GM13977 (cell line): ENCODE measurements around the gene SPG11.
A peak's percentile ranks its signal among the peaks of the same experiment; 100 is the strongest.
"Not testable (repeated sequence)": the region's sequence is repeated elsewhere in the genome, so short reads cannot be mapped to it uniquely, and the experiment has no call there.

Experiments
- DNase-seq: peaks from one replicate; pipeline ENCODE4 v3.0.0; 2012; ENCODE audit warnings: low spot score
- in situ Hi-C: fragments of 300-500 bp; cut with MboI; formaldehyde crosslinking; loops from one replicate; pipeline ENCODE4 v1.12.0; 2022; ENCODE audit warnings: low sequenced_read_pairs, low pct_unique_long_range_greater_than_20kb, mixed read lengths, inconsistent platforms; ENCODE audit not compliant: unreplicated experiment
- TF ChIP-seq, protein P1 (sequence below): IDR thresholded peaks from 2 replicates; pipeline ENCODE4 v1.5.1; 2012; ENCODE audit warnings: mild to moderate bottlenecking, control low read depth; ENCODE audit not compliant: insufficient read depth; ENCODE audit errors: extremely low read depth, missing control alignments

The SPG11 gene

DNA sequence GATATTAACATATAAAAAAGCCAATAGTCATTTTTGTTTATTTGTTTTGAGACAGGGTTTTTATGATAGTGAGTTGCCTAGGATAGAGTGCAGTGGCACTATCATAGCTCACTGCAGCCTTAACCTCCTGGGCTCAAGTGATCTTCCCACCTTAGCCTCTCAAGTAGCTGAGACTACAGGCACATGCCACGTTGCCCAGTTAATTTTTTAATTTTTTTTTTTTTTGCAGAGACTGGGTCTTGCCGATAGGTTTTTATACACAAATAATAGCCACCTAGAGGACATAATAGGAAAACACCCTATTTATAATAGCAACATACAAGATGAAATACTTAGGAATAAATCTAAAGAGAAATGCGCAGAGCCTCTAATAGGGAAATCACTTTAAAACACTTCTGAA, 113.2 kb downstream of the SPG11 start:
- DNase-seq = no peak
- TF ChIP-seq, protein P1, sequence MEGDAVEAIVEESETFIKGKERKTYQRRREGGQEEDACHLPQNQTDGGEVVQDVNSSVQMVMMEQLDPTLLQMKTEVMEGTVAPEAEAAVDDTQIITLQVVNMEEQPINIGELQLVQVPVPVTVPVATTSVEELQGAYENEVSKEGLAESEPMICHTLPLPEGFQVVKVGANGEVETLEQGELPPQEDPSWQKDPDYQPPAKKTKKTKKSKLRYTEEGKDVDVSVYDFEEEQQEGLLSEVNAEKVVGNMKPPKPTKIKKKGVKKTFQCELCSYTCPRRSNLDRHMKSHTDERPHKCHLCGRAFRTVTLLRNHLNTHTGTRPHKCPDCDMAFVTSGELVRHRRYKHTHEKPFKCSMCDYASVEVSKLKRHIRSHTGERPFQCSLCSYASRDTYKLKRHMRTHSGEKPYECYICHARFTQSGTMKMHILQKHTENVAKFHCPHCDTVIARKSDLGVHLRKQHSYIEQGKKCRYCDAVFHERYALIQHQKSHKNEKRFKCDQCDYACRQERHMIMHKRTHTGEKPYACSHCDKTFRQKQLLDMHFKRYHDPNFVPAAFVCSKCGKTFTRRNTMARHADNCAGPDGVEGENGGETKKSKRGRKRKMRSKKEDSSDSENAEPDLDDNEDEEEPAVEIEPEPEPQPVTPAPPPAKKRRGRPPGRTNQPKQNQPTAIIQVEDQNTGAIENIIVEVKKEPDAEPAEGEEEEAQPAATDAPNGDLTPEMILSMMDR = no peak
- in situ Hi-C loops = no loop called here

DNA sequence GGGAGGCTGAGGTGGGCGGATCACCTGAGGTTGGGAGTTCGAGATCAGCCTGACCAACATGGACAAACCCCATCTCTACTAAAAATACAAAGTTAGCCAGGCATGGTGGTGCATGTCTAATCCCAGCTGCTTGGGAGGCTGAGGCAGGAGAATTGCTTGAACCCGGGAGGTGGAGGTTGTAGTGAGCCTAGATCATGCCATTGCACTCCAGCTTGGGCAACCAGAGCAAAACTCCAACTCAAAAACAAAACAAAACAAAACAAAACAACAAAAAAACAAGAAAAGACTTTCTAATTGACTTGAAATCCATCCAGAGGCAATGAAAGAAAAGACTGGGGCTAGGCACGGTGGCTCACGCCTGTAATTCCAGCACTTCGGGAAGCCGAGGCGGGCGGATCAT, 114.3 kb downstream of the SPG11 start:
- DNase-seq, in situ Hi-C loops: not testable (repeated sequence)

DNA sequence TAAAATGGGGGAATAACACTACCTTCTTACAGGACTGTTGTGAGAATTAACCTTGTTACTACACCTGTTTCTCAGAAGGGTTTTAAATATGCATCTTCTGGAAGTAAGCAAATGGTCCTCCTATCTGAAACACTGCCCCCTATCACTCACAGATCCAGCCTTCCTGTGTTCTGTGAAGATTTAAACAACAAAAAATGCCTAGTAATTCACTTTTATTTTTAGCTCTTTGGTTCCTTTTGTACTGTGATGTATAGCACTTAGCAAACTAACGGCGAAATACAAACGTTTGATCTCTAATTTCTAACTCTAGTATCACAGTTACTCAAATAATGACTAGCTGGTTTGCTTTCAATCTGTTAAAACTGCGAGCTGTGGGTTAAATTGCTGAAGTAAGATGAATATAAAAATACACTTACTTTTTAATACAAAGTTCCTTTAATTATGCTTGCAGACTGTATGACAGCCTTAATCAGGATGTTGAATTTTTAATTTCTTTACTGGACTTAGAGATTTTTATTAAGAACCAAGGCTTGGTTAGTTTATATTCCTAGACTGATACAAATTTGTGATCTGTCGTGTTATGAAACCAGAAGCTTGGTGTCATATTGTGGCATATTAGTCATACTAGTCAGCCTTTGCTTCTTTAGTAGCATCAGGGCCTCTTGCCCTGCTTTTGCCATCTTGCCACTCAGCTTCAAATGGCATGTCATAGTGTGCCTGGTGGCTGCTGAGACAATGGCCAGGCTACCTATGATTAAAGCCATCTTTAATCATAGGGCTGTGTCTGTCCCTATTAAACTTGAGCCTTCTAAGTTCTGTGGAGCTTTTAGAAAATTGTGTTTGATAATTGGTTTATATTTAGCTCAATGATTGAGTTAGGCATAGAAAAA, 117.3 kb downstream of the SPG11 start:
- in situ Hi-C loops = no loop called here
- TF ChIP-seq, protein P1 = peak; percentile 56
- DNase-seq = peak; percentile 53

DNA sequence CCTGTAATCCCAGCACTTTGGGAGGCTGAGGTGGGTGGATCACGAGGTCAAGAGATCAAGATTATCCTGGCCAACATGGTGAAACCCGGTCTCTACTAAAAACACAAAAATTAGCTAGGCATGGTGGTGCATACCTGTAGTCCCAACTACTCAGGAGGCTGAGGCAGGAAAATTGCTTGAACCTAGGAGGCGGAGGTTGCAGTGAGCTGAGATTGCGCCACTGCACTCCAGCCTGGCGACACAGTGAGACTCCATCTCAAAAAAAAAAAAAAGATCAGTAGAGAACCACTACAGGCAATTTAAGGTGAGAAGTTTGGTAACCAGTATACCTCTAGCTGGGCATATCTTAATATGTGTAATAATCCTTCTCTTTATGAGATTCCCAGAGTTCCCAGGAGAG, 118.7 kb downstream of the SPG11 start:
- in situ Hi-C loops, DNase-seq: not testable (repeated sequence)

DNA sequence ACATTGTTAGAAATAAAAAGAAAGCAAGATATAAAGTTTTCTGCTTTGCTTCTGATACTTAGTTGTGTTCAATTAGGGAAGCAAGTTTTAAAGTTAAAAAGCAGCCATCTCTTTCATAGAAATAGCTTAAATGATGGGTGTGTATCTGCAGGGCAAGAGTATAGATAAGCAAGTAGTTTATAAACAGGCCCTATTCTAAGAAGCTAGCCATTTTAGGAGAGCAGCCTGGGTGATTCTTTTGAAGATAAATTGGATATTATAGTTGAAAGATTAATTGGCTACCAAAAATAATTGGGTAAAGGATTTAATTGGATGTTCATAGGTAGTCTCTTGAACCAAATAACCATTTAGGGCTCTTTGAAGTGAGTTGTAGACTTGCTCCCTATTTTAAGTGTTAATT, 120.9 kb downstream of the SPG11 start:
- DNase-seq = no peak
- in situ Hi-C loops = no loop called here
- TF ChIP-seq, protein P1 = no peak

DNA sequence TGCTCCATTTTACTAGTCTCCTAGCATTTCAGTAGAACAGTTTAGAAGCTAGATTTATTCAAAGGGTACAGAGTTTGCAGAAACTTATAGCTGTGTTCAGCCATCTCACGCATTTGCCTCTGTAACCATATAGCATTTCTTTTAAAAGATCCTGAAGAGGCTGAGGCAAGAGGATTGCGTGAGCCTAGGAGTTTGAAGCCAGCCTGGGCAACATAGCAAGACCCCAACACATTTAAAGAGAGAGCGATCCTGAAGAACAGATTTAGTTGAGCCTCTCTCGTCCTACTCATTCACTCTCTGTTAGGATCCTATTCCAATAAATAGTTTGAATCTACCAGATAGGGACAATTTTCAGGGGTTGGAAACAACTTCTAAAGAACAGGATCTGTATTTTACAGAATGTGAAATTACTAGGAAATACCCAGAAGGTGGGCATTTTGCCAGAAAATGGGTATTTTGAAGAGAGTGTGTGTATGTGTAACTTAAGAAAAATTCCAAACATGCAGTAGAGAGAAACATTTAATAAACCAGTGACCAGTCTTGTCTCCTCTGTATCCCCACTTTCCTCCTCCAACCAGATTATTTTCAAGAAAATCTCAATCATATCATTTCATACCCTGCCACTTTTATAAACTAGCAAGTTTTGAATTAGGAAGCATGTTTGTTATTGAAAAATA, 122.0 kb downstream of the SPG11 start:
- no peak for DNase-seq
- TF ChIP-seq, protein P1 = no peak
- in situ Hi-C loops = no loop called here

DNA sequence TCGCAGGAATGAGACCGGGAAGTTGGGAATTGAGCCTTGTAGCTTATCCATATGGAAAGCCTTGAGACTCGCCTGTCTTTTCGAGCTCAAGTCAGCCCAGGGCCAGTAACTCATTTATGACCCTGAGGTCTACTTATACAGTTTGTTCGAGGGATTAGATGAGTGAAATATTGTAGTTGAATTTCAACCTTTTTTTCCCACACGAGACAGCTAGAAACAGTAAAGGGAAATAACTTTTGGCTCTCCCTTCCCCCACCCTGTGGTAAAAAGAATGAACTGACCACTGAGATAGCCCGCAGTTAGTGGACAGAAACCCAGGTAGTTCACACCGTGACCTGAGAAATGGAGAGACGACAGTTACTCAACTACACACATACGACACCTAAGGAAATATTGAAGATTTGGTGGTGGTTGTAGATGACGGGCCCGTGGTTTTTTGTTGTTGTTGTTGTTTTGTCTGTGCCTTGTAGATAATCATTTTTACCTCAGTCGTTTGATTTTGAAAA, 125.7 kb downstream of the SPG11 start:
- TF ChIP-seq, protein P1 = no peak
- in situ Hi-C loops = no loop called here
- peak; percentile 23 for DNase-seq
